Effector memory CD4-positive, alpha-beta T cell (primary cell): ENCODE results near the gene TRPM2.

Experiments
- DNase-seq, 3 donors: peaks; one replicate each; pipeline ENCODE4 v3.0.0-alpha.2; 2020
- H3K27ac ChIP-seq: 2 replicates; pipeline ENCODE4 v1.7.0; 2013; ENCODE audit warnings: mild to moderate bottlenecking, low read length, moderate library complexity; ENCODE audit not compliant: insufficient read depth, poor library complexity, severe bottlenecking
- H3K27me3 ChIP-seq: replicated peaks from 2 replicates; pipeline ENCODE4 v1.7.0; 2013; ENCODE audit warnings: mild to moderate bottlenecking, low read length; ENCODE audit not compliant: insufficient read depth, control insufficient read depth, poor library complexity, severe bottlenecking
- H3K36me3 ChIP-seq: 2 replicates; pipeline ENCODE4 v1.7.0; 2013; ENCODE audit warnings: mild to moderate bottlenecking, low read length, moderate library complexity; ENCODE audit not compliant: control insufficient read depth, insufficient read depth
- H3K4me1 ChIP-seq: 2 replicates; pipeline ENCODE4 v1.7.0; 2013; ENCODE audit warnings: low read length, mild to moderate bottlenecking; ENCODE audit not compliant: control insufficient read depth, insufficient read depth, poor library complexity, severe bottlenecking
- H3K4me3 ChIP-seq: 2 replicates; pipeline ENCODE4 v1.7.0; 2013; ENCODE audit warnings: low read length, low read depth, mild to moderate bottlenecking; ENCODE audit not compliant: insufficient read depth, poor library complexity, severe bottlenecking
- H3K9me3 ChIP-seq: 2 replicates; pipeline ENCODE4 v1.7.0; 2013; ENCODE audit warnings: mild to moderate bottlenecking, low read length, moderate library complexity; ENCODE audit not compliant: control insufficient read depth

The TRPM2 gene

GRCh38 chr21:44345495-44345894 is 7.9 kb upstream of the TRPM2 start:
- DNase-seq, result no peak
- no peak overlapping the region for H3K27ac ChIP-seq
- no peaks in the 10 kb centered on the region for H3K9me3 ChIP-seq
- H3K4me1 ChIP-seq, result no peaks in the 10 kb centered on the region
- peaks cover 2% of the 10 kb centered on the region for H3K27me3 ChIP-seq
- H3K4me3 ChIP-seq, result no peak overlapping the region
- H3K36me3 ChIP-seq, result no peaks in the 10 kb centered on the region

- peaks cover 13% of the 10 kb centered on the region for H3K27me3 ChIP-seq
- H3K4me3 ChIP-seq, result no peak overlapping the region
- H3K27ac ChIP-seq, result no peak overlapping the region
- no peaks in the 10 kb centered on the region for H3K9me3 ChIP-seq
- H3K4me1 ChIP-seq, result peaks cover 4% of the 10 kb centered on the region
- no peak for DNase-seq
- H3K36me3 ChIP-seq, result no peaks in the 10 kb centered on the region
Observed at GRCh38 chr21:44347911-44348451, 5.4 kb upstream of the TRPM2 start.

GRCh38 chr21:44348861-44349260 is 4.6 kb upstream of the TRPM2 start:
- H3K4me1 ChIP-seq, result peaks cover 13% of the 10 kb centered on the region
- no peaks in the 10 kb centered on the region for H3K36me3 ChIP-seq
- peaks cover 13% of the 10 kb centered on the region for H3K27me3 ChIP-seq
- no peak overlapping the region for H3K27ac ChIP-seq
- H3K9me3 ChIP-seq, result no peaks in the 10 kb centered on the region
- DNase-seq, result no peak
- H3K4me3 ChIP-seq, result no peak overlapping the region

- no peak for DNase-seq
- H3K4me1 ChIP-seq, result peaks cover 15% of the 10 kb centered on the region
- no peak overlapping the region for H3K4me3 ChIP-seq
- no peaks in the 10 kb centered on the region for H3K36me3 ChIP-seq
- no peaks in the 10 kb centered on the region for H3K9me3 ChIP-seq
- H3K27me3 ChIP-seq, result peaks cover 13% of the 10 kb centered on the region
- no peak overlapping the region for H3K27ac ChIP-seq
Observed at GRCh38 chr21:44349416-44349846, 4.0 kb upstream of the TRPM2 start.

GRCh38 chr21:44349847-44350772 is 3.3 kb upstream of the TRPM2 start:
- Histone ChIP-seq H3K4me1 (peaks cover 19% of the 10 kb centered on the region), H3K4me3 (no peak overlapping the region), H3K27ac (no peak overlapping the region), H3K9me3 (no peaks in the 10 kb centered on the region), H3K27me3 (peaks cover 13% of the 10 kb centered on the region), H3K36me3 (no peaks in the 10 kb centered on the region)
- DNase-seq, result no peak

- H3K4me3 ChIP-seq, result no peak overlapping the region
- H3K36me3 ChIP-seq, result no peaks in the 10 kb centered on the region
- no peak for DNase-seq
- H3K9me3 ChIP-seq, result no peaks in the 10 kb centered on the region
- H3K27me3 ChIP-seq, result peaks cover 13% of the 10 kb centered on the region
- H3K4me1 ChIP-seq, result peaks cover 23% of the 10 kb centered on the region
- no peak overlapping the region for H3K27ac ChIP-seq
Observed at GRCh38 chr21:44350773-44351481, 2.5 kb upstream of the TRPM2 start.

- H3K4me3 ChIP-seq, result no peak overlapping the region
- H3K9me3 ChIP-seq, result no peaks in the 10 kb centered on the region
- DNase-seq, result no peak
- H3K27me3 ChIP-seq, result peaks cover 13% of the 10 kb centered on the region
- peaks cover 23% of the 10 kb centered on the region for H3K4me1 ChIP-seq
- H3K27ac ChIP-seq, result no peak overlapping the region
- no peaks in the 10 kb centered on the region for H3K36me3 ChIP-seq
Observed at GRCh38 chr21:44351535-44352252, 1.7 kb upstream of the TRPM2 start.

- no peak for DNase-seq
- H3K9me3 ChIP-seq, result no peaks in the 10 kb centered on the region
- H3K4me1 ChIP-seq, result peaks cover 23% of the 10 kb centered on the region
- H3K4me3 ChIP-seq, result no peak overlapping the region
- no peaks in the 10 kb centered on the region for H3K36me3 ChIP-seq
- no peak overlapping the region for H3K27ac ChIP-seq
- H3K27me3 ChIP-seq, result peaks cover 13% of the 10 kb centered on the region
Observed at GRCh38 chr21:44352253-44352860, 1.1 kb upstream of the TRPM2 start.

- no peak overlapping the region for H3K4me3 ChIP-seq
- peaks cover 23% of the 10 kb centered on the region for H3K4me1 ChIP-seq
- H3K36me3 ChIP-seq, result no peaks in the 10 kb centered on the region
- no peak for DNase-seq
- peaks cover 13% of the 10 kb centered on the region for H3K27me3 ChIP-seq
- H3K27ac ChIP-seq, result no peak overlapping the region
- H3K9me3 ChIP-seq, result no peaks in the 10 kb centered on the region
Observed at GRCh38 chr21:44354001-44354405, 582 bp downstream of the TRPM2 start.
